Stimulated activated CD4-positive, alpha-beta T cell treated with anti-CD3 and anti-CD28 coated beads, Interleukin-4, amount 100 ng/mL, for 4 hours (primary cell): ENCODE data around the gene TPI1.
"Not testable (repeated sequence)": the region's sequence is repeated elsewhere in the genome, so short reads cannot be mapped to it uniquely, and the experiment has no call there.

Source experiments
- DNase-seq, 2 experiments: peaks; one replicate each; pipeline ENCODE4 v3.0.0-alpha.2; 2020

TPI1 gene

GRCh38 chr12:6849427-6849826 is 17.9 kb upstream of the TPI1 start:
- no peak for DNase-seq

GRCh38 chr12:6849976-6850560 is 17.3 kb upstream of the TPI1 start:
- DNase-seq: no peak

- no peak for DNase-seq
These were observed 16.6 kb upstream of the TPI1 start for GRCh38 chr12:6850796-6851152.

DNA sequence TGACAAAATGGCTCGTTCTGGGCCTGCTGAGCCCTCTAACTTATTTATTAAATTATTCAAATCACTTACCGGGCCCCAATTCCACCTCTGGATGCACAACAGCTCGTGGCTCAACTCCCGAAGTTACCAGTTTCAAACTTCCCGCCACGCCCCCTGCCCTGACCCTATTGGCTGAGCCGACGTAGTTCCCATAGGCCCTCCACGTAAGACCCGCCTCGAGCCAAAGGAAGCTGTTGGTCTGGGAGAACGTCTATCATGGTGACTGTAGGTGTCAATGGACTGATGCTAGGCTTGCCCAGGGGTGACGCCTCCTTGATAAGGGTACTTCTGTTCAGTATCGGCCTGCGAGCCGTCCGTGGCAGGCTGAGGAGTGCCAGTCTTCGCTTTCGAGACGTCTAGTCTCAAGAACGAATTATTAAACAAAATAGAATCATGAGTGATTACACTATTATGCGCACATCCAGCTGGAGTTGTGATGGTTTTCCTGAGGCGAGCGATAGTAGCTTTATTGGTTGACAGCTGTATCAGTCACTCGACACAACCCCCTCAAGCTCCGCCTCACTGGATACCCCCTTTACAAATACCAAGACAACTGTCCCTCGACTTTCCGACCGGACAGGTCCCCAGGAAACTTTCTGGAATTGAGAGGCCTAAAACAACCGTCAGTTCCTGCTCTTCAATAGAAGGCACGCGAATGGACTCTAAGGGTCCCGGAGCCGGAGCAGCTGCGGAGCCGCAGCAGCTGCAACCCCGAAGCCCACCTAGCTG is 16.0 kb upstream of the TPI1 start, which contains the start of gene CDCA3:
Gene CDCA3, minus strand, starts transcription at position 134 of the 768 bp plus-strand sequence. CDS start 334 bp downstream, outside the sequence.
- DNase-seq: peak; percentile 86 to 91

GRCh38 chr12:6851921-6852650 is 15.2 kb upstream of the TPI1 start, which contains the start of gene USP5:
TSS of gene USP5 (plus strand) at chr12:6852150. CDS start at chr12:6852180, 30 bp downstream.
- peak; percentile 93 to 99 for DNase-seq

DNA sequence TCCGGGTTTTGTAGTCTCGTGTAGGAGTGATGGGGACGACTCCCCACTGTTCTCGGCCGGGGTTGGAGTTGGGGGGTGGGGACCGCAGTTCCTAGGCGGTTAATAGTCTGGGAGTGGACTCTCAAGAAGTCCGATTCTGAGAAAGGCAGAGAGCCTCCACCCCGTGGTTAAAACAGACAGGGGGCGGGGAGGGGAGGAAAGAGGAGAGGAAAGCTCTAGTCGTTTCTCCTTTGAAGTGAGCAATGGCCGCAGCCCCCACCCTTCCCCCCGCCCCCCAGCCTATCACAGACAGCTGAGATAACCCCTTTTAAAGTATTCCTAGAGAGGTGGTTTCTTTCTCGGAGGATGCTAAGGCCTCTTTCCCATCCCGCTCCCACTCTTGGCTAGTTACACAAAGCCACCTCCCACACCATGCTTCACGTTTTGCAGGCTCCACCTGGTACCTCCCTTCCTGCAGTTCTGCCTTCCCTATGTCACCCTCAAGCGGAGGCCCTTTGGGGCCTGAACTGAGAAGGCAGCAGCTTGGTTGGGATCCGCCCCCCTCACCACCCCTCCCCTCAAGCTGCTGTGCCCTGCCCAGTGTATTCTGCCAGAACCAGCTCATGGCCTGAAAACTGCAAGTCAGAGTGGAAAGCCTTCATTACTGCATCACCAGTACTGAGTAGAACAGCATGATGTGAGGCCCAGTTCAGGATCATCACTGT is 14.5 kb upstream of the TPI1 start:
- peak; percentile 56 to 68 for DNase-seq

DNA sequence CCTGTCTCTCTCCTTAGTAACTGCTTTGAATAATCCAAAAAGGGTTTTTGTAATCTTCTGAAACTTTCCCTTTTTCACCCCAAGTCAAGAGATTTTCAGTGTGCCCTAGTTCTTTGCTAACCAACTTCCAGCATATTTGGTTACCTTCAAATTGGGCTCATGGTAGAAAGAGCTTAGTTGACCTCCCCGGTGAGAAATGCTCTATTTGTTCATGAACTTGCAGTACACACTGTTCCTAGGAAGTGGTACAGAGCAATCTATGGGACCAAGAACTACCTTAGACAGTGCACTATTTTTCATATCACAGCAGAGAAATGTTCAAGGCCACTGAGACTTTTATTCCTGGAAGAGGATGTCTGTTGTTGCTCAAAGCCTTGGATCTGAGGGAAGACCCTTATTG is 13.7 kb upstream of the TPI1 start:
- no peak for DNase-seq

DNA sequence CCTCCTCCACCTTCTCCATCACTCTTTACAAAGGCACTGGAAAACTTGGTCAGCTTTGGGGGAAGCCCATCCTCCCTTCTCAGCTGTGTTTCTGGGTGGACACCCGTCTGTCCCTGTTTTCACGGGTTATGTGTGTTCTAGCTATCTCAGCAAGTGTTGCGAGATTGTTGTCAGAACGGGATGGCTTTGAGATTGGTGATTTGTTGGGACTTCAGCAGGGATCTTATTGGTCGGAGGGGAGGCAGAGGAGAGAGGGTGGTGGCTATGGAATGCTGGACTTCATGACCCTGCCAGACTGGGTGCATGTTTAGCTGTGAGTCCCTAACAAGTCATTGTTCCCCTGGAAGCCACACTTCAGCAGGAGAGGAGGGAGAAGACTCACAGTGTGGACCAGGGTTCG is 13.3 kb upstream of the TPI1 start:
- DNase-seq: no peak

GRCh38 chr12:6855322-6855721 is 12.0 kb upstream of the TPI1 start:
- DNase-seq: no peak

DNA sequence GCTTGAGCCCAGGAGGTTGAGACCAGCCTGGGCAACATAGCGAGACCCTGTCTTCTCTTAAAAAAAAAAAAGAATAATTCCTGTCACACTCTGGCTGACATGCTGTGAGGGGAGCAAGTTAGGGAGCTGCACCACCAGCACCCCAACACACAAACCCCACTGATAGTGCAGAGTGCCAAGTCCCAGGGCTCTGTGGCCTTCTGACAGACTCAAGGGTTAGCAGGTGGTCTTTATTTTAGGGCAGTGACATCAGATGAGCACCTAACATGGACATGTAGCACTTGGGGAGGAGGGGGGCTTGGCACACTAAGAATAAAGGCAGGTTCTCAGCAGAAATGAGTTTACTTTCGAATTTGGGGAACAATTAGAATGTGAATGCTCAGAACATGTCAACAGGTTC is 8.5 kb upstream of the TPI1 start:
- no peak for DNase-seq

DNA sequence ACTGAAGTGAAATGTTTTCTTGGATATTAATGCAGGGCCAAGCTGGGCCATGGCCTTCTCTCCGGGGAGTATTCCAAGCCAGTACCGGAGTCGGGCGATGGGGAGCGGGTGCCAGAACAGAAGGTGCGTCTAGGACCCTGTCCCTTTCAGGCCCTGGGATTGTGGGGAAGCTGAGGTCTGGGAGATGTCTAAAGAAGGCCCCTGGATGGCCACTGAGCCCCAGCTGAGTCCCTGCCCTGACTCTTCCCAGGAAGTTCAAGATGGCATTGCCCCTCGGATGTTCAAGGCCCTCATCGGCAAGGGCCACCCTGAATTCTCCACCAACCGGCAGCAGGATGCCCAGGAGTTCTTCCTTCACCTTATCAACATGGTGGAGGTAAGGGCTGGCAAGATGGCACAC is 7.2 kb upstream of the TPI1 start:
- no peak for DNase-seq

DNA sequence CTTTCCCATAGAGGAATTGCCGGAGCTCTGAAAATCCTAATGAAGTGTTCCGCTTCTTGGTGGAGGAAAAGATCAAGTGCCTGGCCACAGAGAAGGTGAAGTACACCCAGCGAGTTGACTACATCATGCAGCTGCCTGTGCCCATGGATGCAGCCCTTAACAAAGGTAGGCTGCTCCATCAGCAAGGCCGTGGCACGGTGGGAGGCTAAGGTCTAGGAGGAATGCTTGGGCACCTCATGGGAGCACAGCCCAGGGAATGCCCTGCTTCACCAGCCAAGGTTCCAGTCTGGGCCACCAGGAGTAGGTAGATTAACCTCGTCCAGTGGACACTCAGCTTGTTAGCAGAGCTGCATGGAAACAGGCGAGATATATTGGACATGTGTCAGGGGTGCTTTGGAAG is 6.4 kb upstream of the TPI1 start:
- DNase-seq: no peak

DNA sequence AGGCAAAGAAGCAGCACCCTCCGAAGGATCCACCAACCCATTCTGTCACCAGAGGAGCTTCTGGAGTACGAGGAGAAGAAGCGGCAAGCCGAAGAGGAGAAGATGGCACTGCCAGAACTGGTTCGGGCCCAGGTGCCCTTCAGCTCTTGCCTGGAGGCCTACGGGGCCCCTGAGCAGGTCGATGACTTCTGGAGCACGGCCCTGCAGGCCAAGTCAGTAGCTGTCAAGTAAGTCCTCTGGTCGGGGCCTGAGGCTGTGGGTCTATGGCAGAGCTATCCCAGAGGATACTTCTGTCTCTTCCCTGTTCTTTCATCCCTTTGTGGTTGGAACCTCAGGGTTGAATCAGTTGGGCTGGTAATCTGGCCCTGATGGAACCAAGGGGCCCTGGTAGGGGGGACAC is 5.9 kb upstream of the TPI1 start:
- DNase-seq: no peak

DNA sequence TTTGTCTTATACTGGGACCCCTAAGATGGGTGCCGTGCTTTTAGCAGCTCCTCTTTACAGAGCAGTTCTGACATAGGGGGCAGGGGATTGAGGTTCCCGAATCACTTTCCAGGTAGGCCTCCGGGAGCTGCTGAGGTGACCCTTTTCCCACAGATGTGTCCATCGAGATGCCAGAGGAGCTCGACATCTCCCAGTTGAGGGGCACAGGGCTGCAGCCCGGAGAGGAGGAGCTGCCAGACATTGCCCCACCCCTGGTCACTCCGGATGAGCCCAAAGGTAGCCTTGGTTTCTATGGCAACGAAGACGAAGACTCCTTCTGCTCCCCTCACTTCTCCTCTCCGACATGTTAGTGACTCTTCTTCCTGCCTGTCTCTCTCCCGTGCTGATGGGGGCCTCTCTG is 4.3 kb upstream of the TPI1 start:
- no peak for DNase-seq

DNA sequence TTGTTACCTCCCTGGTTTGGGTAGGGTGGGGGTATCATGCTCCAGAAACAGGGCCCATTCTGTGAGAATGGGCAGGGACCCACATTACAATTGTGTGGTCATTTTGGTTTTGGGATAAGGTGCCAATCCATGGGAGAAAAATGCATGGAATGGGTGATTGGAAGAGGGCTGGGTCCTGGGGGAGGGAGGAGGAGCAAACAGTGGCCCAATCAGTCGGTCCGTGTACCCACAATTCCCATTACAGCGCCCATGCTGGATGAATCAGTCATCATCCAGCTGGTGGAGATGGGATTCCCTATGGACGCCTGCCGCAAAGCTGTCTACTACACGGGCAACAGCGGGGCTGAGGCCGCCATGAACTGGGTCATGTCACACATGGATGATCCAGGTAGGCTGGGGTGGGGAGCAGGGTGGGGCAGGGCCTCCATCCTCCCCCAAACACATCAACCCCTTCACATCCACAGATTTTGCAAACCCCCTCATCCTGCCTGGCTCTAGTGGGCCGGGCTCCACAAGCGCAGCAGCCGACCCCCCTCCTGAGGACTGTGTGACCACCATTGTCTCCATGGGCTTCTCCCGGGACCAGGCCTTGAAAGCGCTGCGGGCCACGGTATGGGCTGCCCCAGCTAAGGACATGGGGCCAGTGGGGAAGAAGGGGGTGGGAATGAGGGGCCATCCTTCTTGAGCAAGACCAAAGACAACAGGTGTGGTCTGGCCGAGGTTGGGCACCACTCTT is 3.6 kb upstream of the TPI1 start:
- no peak for DNase-seq

- DNase-seq: not testable (repeated sequence)
These were observed 2.0 kb upstream of the TPI1 start for GRCh38 chr12:6865307-6865706.

- DNase-seq: no peak
These were observed 990 bp upstream of the TPI1 start for GRCh38 chr12:6866163-6866919.

DNA sequence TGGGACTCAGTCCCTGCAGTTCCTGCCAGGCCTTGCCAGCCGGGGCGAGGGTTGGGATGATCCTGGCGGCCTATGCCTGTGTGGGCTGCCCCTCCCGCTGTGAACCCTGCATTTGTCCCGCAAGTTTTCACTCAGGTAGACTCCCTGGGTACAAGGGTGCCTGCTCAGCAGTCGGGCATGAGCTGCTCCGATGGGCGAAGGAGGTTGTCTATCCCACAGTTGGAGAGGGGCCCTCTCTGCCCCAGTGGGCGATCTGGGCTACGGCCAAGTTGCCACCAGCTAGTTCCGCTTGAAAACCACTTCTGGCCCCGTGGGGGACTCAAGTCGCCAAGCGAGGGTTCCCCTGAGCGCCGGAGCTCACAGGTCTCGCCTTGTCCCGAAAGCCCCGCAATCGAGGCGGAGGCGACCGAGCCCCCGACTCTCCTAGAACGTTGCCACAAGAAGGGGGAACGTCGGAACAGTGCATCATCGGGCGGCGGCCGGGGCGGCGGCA is 365 bp upstream of the TPI1 start:
- DNase-seq: no peak

GRCh38 chr12:6868211-6869048 is 1.1 kb downstream of the TPI1 start:
- no peak for DNase-seq
